ENCODE measurements around the gene RAD51D.

GRCh38 chr17:35116845-35117244 lies 2.8 kb downstream of the RAD51D start:
- TF ChIP-seq POLR2A (IDR thresholded peaks at IDR 0.05) = no peak
- no peak for TF ChIP-seq CTCF (IDR thresholded peaks at IDR 0.05)
